HG03045 (cell line): ENCODE results near the gene PCSK2.

Experiments
- ATAC-seq: cut with Tn5 transposase; IDR thresholded peaks from one replicate; pipeline ENCODE4 v1.9.1; 2021; ENCODE audit warnings: mild to moderate bottlenecking, moderate library complexity; ENCODE audit not compliant: unreplicated experiment

PCSK2 gene

GRCh38 chr20:17500826-17501225 lies 274.0 kb downstream of the PCSK2 start:
- ATAC-seq: no peak

DNA sequence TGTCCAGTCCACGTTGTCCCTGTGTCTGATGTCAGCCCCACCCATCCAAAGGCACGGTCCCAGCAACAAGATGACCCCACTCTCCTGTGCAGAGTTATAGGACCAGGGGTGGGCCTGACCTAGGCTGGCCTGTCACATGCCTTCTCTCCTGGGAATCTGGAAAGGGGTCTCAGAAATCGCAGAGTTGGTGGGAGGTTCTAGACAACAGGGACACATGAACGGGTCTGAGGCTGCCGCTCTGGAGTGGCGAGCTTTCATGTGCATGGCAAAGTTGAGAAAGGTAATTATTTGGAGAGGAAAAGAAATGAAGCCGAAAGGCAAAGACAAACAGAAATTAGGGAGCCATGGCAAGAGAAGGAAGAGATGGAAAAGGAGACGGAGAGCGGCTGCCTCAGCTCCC lies 274.9 kb downstream of the PCSK2 start:
- no peak for ATAC-seq

GRCh38 chr20:17502105-17502504 lies 275.3 kb downstream of the PCSK2 start:
- no peak for ATAC-seq

DNA sequence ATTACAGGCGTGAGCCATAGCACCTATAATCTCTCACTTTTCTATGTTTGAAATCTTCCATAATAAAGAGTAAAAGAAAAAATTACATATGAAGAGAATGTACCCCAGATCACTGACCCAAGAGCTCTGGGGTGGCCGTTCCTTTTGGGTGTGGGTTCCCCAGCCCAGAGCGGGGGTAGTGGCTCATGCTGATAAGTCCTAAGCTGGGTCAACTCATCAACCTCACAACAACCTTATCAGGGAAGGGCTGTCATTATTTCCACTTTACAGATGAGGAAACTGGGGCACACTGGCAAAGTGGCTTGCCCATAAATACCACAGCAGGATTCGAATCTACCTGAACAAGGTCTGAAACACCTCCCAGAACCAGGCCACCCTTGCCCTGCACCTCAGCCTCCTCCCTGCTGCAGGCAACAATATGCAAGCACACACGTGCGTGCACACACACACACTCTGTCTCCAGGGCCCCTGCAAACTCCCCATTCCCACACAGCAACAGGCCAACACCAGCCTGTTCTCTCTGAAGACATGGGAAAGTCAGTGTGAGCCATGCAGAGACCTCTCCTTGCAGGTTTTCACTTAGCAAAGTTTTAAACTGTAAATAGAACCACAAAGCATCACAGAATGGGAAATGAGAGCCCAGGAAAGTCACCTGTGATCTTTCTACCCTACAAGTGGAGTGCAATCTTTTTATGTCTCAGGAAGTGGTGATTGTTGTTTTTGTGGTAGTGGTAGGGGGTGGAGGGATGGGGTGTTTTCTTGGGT lies 276.6 kb downstream of the PCSK2 start:
- no peak for ATAC-seq

DNA sequence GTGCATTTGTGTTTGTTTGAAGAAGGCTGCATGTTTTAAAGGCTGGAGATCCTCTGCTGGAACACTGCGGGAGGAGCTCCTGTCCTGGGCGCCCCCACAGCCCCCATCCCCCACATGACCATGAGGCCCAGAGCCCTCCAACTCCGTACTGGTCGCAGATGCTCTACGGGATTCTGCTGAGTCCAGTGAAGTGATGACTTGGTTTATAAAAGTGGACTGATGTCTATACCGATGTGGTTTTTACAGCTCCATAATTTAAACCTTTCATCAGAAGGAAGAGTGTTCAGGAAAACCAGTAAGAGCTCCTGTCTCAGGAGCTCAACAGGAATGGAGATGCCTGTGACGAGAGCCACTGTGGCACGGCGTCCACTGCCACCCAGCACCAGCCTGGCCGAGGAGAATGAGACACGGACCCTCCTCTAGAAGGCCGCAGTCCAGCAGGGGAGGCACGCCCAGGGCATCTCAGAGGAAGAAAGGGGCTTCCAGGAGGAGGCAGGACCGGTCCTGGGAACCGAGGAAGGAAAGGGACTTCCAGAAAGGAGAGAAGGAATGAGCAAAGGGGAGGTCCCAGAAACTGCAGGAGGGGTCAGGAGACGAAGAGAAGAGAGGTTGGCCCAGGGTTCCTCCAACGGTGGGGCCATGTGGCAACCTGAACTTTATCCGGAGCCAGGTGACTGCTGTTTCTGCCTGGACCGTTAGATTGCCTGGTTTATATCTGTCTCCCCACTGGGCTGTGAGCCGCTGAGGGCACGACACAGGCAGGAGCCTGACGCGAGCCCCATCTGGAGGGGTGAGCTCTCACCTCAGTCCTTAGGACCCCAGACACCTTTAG lies 277.4 kb downstream of the PCSK2 start:
- ATAC-seq: peak; percentile 4

- peak; percentile 69 for ATAC-seq
Measured at GRCh38 chr20:17504898-17505635, 278.2 kb downstream of the PCSK2 start.

GRCh38 chr20:17505636-17506517 lies 279.0 kb downstream of the PCSK2 start:
- peak; percentile 25 for ATAC-seq

GRCh38 chr20:17507032-17507431 lies 280.2 kb downstream of the PCSK2 start:
- ATAC-seq: no peak

- ATAC-seq: no peak
Measured at GRCh38 chr20:17507531-17507930, 280.7 kb downstream of the PCSK2 start.

GRCh38 chr20:17508756-17509155 lies 281.9 kb downstream of the PCSK2 start:
- ATAC-seq: no peak

DNA sequence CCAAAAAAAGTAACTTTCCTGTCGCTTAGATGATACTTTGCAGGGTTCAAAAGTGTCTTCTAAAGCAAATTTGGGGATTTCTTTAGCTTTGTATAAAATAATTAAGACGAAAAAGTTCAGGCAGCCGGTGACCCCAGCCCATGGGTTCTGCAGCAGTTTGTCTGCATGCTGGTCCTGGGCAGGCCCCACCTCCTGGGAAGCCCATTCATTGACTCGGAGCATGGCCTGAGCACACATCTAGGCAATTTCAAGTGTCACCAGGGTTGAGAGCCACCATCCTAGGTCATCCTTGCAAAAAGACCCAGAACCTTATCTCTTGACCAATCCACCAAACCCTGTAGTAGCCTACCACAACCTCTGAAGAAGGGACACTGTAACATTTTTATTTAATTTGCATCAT lies 283.7 kb downstream of the PCSK2 start:
- no peak for ATAC-seq

DNA sequence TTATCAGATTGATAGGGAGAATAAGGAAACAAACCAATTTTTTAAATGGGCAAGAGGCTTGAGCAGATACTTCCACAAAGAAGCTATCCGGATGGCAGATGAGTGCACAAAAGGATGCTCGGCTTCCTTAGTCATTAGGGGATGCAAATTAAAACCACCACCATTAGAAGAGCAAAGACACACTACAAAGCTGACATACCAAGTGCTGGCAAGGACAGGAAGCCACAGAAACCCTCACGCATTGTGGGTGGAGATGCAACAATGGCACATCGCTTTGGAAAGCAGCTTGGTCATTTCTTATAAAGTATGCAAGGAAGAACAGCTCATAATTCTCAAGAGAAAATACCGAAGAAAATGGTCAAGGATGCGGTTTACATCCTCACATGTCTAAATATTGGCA lies 284.6 kb downstream of the PCSK2 start:
- ATAC-seq: no peak

GRCh38 chr20:17513939-17514338 lies 287.1 kb downstream of the PCSK2 start:
- no peak for ATAC-seq

DNA sequence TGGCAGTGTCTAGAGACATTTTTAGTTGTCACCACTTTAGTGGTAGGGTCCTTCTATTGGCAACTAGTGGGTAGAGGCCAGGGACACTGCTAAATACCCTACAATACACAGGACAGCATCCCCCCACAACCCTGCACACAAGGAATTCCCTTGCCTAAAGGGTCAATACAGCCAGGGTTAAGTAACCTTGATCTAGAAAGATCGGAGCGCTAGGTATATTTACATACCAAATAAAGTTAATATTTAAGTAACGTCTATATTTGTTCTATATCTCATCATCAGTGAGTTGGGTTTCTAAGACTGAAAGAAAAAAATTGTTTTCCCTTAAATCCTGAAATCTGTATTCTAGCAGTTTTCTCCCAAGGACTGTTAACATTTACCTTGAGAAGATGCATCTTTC lies 288.2 kb downstream of the PCSK2 start:
- no peak for ATAC-seq

GRCh38 chr20:17518339-17519052 lies 291.7 kb downstream of the PCSK2 start:
- no peak for ATAC-seq

DNA sequence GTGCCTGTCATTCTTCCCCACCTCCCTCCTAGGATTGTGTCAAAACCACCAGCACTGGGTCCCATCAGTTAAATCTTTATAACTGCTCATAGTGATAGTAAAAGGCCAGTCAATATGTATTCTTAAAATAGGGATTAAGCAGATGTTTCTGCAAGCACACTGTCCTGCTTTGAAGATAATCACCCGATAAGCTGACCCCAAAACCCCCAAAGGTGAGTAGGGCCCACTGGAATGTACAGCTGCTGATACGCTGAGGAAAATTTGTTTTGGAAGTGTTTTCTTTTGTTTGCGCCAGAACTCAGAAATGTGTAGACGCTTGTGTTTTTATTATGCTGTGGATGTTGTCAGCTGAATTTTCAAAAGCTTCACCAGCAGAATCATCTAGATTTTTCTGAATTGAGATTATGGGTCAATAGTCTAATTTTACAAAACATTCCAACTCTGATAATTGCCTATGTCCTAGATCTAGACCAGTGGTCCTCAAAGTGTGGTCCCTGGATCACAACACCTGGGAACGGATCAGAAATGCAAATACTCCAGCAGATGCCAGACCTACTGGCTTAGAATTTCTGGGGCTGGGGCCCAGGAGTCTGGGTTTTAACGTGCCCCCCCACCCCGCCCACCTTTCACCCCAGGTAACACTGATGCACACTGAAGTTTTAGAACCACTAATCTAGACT lies 292.9 kb downstream of the PCSK2 start:
- no peak for ATAC-seq

- ATAC-seq: no peak
Measured at GRCh38 chr20:17520583-17520982, 293.7 kb downstream of the PCSK2 start.

DNA sequence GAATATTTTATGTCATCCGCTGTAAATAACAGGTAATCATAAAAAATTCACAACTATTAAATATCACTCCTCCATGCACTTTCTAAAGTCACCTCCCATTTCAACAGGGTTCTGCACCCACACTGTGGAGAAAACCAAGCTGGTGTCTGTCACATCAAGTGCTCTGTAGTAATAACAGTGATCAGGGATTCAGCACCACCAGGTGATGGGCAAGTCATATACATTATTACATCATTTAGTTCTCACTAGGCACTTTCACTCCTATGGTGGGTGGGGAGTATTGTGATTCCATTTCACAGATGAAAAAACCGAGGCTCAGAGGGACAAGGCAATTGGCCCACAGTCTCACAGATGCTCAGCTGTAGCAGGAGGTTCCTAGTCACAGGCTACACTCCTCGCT lies 295.7 kb downstream of the PCSK2 start:
- no peak for ATAC-seq

- ATAC-seq: no peak
Measured at GRCh38 chr20:17523326-17523725, 296.5 kb downstream of the PCSK2 start.
